Thymus (tissue), 11 donors: ENCODE data around the gene KLK6. TPM values are rescaled to one million over a fixed set of nuclear protein-coding genes. Genes with fewer than 3 reads are reported as not detected.
"Not testable (repeated sequence)": the region's sequence is repeated elsewhere in the genome, so short reads cannot be mapped to it uniquely, and the experiment has no call there.

Experiments used
- DNase-seq, 9 donors: peaks; one replicate each; pipeline ENCODE4 v3.0.0-alpha.2; 2013; ENCODE audit warnings: low spot score in 9 of 9, low read depth in 6 of 9, missing footprints in 1 of 9
- H3K27ac ChIP-seq, 2 donors: one replicate each; pipeline ENCODE4 v1.5.1; 2013; ENCODE audit warnings: control low read depth in 1 of 2, low read depth in 1 of 2, low read length in 1 of 2, mild to moderate bottlenecking in 1 of 2, moderate library complexity in 1 of 2
- H3K27me3 ChIP-seq, 2 donors: one replicate each; pipeline ENCODE4 v1.5.1; 2013; ENCODE audit warnings: low read length in 1 of 2; ENCODE audit not compliant: control insufficient read depth in 2 of 2, insufficient read depth in 1 of 2
- H3K36me3 ChIP-seq, 2 donors: one replicate each; pipeline ENCODE4 v1.5.1; 2013; ENCODE audit warnings: low read length in 1 of 2, mild to moderate bottlenecking in 1 of 2, moderate library complexity in 1 of 2; ENCODE audit not compliant: control insufficient read depth in 2 of 2, insufficient read depth in 2 of 2
- H3K4me1 ChIP-seq, 2 donors: one replicate each; pipeline ENCODE4 v1.5.1; 2013; ENCODE audit warnings: low read length in 2 of 2; ENCODE audit not compliant: control insufficient read depth in 2 of 2, insufficient read depth in 2 of 2
- H3K4me3 ChIP-seq, 2 donors: one replicate each; pipeline ENCODE4 v1.5.1; 2013; ENCODE audit warnings: low read length in 2 of 2, control low read depth in 1 of 2, mild to moderate bottlenecking in 1 of 2
- H3K9me3 ChIP-seq, 2 donors: one replicate each; pipeline ENCODE4 v1.5.1; 2013; ENCODE audit warnings: low read length in 1 of 2, mild to moderate bottlenecking in 1 of 2; ENCODE audit not compliant: control insufficient read depth in 2 of 2, insufficient read depth in 1 of 2
- WGBS: extraction: QIAGEN DNeasy Blood & Tissue Kit; methylation state at CpG from one replicate; pipeline ENCODE4 v1.1.7; 2013; 5-methylcytosine and 5-hydroxymethylcytosine counted together
- polyA plus RNA-seq: library from polyadenylated mRNA; stranded (reverse); fragments of 200-250 nt; gene quantifications from one replicate; pipeline ENCODE4 v1.2.3, GENCODE V29; 2013
- total RNA-seq: library from RNA; stranded (reverse); fragments of 120-200 nt; gene quantifications from one replicate; pipeline ENCODE4 v1.2.4, GENCODE V29; 2013
- donor health status: healthy.

KLK6 gene
- total and polyA plus RNA-seq, 2 donors = 0.24 to 7.0 TPM

DNA sequence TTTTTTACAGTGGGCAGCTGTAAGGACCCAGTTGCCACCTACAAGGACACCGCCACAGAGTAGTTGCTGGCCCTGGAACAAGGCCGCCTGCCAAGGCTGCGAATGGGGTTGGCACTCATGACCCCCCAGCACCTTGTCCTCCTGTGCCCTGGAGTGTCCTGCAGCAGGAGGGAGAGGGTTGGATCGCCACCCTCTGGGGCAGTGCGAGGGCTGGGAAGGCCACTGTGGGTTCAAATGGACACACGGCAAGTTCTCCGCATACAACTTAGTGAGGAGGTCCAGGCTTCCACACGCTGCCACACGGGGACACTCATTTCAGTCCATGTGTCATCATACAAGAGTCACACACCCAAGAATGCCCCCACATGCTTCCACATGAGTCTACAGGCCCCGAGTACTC lies 31.0 kb upstream of the KLK6 start:
- Histone ChIP-seq H3K4me3 (no peak overlapping the region), H3K27me3 (peaks cover 0 to 22% of the 10 kb centered on the region in 2 donors), H3K27ac (no peak overlapping the region), H3K4me1 (no peaks in the 10 kb centered on the region), H3K36me3 (no peaks in the 10 kb centered on the region), H3K9me3 (peaks cover 0 to 3% of the 10 kb centered on the region in 2 donors)
- no peak for DNase-seq
- WGBS = 93% methylated on average over 10 of the region's 10 CpGs

DNA sequence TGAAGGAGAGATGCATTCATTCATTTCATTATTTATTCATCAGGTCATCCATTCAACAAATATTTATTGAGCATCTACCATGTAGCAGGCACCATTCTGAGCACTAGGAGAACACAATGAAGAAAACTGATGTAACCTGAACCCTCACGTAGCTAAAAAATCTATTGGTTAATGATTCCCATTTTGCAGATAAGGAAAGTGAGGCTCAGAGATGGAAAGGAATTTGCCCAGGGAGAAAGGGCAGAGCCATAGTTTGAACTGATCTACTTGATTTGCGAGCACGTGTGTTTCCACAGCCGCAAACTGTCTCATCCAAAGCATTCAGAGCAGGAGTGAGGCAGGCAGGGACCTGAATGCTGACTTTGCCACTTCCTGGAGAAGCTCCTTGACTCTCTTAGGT lies 29.3 kb upstream of the KLK6 start:
- Histone ChIP-seq H3K27me3 (peaks cover 0 to 22% of the 10 kb centered on the region in 2 donors), H3K36me3 (no peaks in the 10 kb centered on the region), H3K27ac (no peak overlapping the region), H3K9me3 (peaks cover 0 to 3% of the 10 kb centered on the region in 2 donors), H3K4me3 (no peak overlapping the region), H3K4me1 (no peaks in the 10 kb centered on the region)
- no peak for DNase-seq
- 88% methylated on average over 4 of the region's 4 CpGs for WGBS

DNA sequence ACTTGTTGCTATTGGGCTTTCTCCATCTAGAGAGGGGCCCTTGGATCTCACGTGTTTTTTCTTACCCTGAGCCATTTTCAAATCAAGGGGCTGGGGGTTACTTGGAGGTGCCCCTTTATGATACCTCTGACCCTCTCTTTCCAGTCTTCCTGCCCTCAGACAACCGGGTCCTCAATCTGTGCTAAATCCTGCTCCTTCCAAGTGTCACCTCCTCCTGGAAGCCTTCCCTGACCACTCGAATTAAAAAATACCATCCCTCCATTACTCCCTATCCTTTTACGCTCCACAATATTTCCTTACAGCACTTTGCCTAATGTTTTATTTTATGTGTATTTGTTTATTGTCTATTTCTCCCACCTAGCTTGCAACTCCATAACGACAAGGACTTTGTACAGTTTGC lies 28.7 kb upstream of the KLK6 start:
- H3K4me1 ChIP-seq = no peaks in the 10 kb centered on the region
- peaks cover 0 to 3% of the 10 kb centered on the region in 2 donors for H3K9me3 ChIP-seq
- WGBS = 81% methylated on average over 5 of the region's 5 CpGs
- H3K36me3 ChIP-seq = no peaks in the 10 kb centered on the region
- peaks cover 0 to 22% of the 10 kb centered on the region in 2 donors for H3K27me3 ChIP-seq
- H3K4me3 ChIP-seq = no peak overlapping the region
- no peak overlapping the region for H3K27ac ChIP-seq
- no peak for DNase-seq

DNA sequence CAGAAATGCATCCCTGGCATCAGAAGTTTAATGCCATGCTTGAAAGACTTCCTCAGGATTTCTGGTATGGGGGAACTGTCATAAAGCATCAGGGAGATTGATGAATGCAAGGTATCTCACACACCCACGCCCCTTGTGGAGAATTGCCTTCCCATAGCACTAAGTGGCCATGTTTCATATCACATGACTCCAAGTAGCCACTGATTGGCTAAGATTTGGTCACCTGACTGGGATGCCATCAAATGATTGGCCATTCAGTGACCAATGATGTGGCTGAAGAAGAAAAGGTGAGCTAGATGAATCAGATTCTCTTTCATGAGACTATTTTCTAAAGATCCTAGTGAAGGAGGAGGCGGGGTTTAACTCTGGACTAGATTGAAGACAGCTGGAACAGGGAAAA lies 24.7 kb upstream of the KLK6 start:
- H3K27ac ChIP-seq = no peak overlapping the region
- H3K4me3 ChIP-seq = no peak overlapping the region
- no peaks in the 10 kb centered on the region for H3K36me3 ChIP-seq
- H3K27me3 ChIP-seq = no peaks in the 10 kb centered on the region
- whole genome bisulfite sequencing = 89% methylated on average over 2 of the region's 2 CpGs
- no peaks in the 10 kb centered on the region for H3K9me3 ChIP-seq
- DNase-seq = no peak
- no peaks in the 10 kb centered on the region for H3K4me1 ChIP-seq

DNA sequence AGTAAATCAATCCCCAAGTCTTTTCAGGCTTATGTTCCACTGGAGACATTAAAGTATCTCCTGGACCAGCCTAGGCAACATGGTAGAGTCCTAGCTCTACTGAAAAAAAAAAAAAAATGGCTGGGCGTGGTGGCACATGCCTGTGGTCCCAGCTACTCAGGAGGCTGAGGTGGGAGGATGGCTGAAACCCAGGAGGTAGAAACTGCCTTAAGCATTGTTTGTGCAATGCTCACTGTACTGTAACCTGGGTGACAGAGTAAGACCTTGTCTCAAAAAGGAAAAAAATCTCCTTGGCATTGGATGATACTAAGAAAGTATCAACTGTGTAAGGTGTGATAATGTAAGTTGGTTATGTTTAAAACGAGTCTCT lies 23.3 kb upstream of the KLK6 start:
- H3K4me1 ChIP-seq = no peaks in the 10 kb centered on the region
- 85% methylated on average over 2 of the region's 2 CpGs for WGBS
- DNase-seq = no peak
- H3K27me3 ChIP-seq = no peaks in the 10 kb centered on the region
- H3K4me3 ChIP-seq = no peak overlapping the region
- H3K27ac ChIP-seq = no peak overlapping the region
- no peaks in the 10 kb centered on the region for H3K36me3 ChIP-seq
- H3K9me3 ChIP-seq = no peaks in the 10 kb centered on the region

DNA sequence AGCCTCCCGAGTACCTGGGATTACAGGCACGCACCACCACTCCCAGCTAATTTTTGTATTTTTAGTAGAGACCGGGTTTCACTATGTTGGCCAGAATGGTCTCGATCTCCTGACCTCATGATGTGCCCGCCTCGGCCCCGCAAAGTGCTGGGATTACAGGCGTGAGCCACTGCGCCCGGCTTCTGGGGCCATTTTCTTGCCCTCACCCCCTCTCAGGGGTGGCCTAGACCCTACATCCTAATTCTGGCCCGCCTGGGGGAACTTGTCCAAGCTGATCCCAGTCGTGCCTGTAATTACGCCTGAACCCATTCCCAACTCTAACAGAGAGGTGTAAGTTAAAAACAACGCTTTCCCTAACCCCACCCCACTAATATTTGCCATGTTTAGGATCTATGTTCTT lies 15.0 kb upstream of the KLK6 start:
- not testable (repeated sequence) for DNase-seq, H3K4me3 ChIP-seq, H3K27ac ChIP-seq, H3K4me1 ChIP-seq, H3K36me3 ChIP-seq, H3K9me3 ChIP-seq
- WGBS = 89% methylated on average over 14 of the region's 14 CpGs
- H3K27me3 ChIP-seq = peaks cover 0 to 11% of the 10 kb centered on the region in 2 donors

DNA sequence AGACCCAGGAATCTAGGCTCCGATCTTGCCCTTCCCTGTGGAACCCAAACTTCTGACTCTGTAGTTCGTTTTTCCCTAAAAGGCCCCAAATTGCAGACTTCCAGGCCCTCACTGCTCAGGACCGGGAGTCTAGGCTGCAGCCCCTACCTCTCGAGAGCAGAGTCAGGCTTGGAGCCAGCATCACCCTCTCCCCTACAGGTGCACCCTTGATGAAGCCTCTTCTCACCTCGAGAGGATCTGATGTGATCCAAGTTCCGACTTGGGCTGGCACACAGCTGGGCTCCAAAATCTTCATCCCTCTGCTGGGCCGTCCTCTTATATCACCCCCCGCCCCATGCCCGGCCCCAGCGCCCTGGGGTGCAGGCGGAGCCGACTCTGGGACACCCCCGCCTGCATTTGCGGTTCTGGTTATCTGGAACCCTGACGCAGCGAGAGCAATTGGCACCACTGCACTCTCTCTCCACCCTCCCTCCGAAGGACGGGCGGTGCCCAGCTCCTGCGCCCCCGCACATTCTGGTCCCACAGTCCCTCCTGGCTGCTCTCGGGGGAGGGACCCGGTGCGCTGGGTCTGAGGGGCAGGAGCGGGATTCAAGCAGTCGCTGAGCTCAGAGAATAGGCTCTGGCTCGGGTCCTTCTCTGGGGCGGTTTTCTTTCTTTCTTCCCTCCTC lies 14.4 kb upstream of the KLK6 start, which contains the start of gene KLK7:
Gene KLK7 (minus strand): TSS at position 293 of the 668 bp plus-strand sequence. CDS start 1,518 bp downstream, outside the sequence.
- no peaks in the 10 kb centered on the region for H3K4me1 ChIP-seq
- 22% methylated on average over 28 of the region's 28 CpGs for WGBS
- no peak within 1 kb of the TSS for H3K27ac ChIP-seq
- DNase-seq = no peak
- no peaks in the 10 kb centered on the region for H3K36me3 ChIP-seq
- no peaks in the 10 kb centered on the region for H3K9me3 ChIP-seq
- no peak within 1 kb of the TSS for H3K4me3 ChIP-seq
- peaks cover 0 to 11% of the 10 kb centered on the region in 2 donors for H3K27me3 ChIP-seq

DNA sequence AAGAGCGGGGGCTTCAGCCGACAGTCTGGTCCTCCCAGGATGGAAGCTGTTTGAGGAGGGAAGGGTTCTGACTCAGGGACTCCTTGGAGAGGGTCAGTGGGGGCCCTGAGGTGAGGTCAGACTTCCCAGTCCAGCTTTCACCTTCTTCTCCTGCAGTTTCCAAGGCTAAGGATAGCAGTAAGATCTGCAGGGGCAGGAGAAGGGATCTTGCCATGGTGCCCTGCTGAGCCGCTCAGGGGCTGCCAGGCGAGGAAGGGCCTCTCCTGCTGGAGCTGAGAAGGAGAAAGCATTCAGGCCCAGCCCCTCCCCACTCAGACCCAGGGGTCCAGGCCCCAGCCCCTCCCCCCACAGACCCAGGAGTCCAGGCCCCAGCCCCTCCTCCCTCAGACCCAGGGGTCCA lies 12.8 kb upstream of the KLK6 start:
- no peak for DNase-seq
- 84% methylated on average over 4 of the region's 4 CpGs for WGBS
- Histone ChIP-seq H3K4me1 (no peaks in the 10 kb centered on the region), H3K27me3 (peaks cover 0 to 11% of the 10 kb centered on the region in 2 donors), H3K36me3 (no peaks in the 10 kb centered on the region), H3K27ac (no peak overlapping the region), H3K9me3 (no peaks in the 10 kb centered on the region), H3K4me3 (no peak overlapping the region)

DNA sequence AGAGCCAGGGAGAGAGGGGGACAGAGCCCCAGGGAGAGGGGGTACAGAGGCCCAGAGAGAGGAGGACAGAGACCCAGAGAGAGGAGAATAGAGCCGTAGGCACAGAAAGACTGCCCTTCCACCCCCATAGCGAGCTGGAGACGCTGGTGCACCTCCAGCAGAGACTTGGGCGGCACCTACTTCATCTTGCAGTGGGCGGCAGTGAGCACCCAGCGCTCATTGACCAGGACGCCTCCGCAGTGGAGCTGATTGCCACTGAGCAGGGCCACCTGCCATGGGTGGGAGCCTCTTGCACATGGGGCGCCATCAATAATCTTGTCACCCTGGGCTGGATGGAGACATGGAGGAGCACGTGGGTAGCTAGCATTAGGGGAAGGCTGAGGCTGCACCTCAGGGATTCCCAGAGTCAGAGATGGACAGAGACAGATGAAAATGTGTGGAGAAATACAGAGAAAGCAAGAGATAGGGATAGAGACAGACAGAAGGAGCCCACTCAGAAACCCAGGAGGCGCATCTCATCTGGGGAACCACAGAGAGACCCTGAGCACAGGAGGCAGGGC lies 12.3 kb upstream of the KLK6 start:
- no peaks in the 10 kb centered on the region for H3K9me3 ChIP-seq
- H3K36me3 ChIP-seq = no peaks in the 10 kb centered on the region
- H3K27ac ChIP-seq = no peak overlapping the region
- no peaks in the 10 kb centered on the region for H3K4me1 ChIP-seq
- no peak overlapping the region for H3K4me3 ChIP-seq
- DNase-seq = no peak
- WGBS = 76% methylated on average over 11 of the region's 11 CpGs
- peaks cover 0 to 11% of the 10 kb centered on the region in 2 donors for H3K27me3 ChIP-seq
